NOMO-1 treated with DMSO at 0.1 percent for 48 hours (cell line): ENCODE measurements around the gene HAVCR2.
"Not testable (repeated sequence)": the region's sequence is repeated elsewhere in the genome, so short reads cannot be mapped to it uniquely, and the experiment has no call there.

ENCODE experiments used
- DNase-seq: peaks from one replicate; lab custom pipeline; 2025; ENCODE audit not compliant: unreplicated experiment; lab: John Stamatoyannopoulos, UW

Gene HAVCR2

DNA sequence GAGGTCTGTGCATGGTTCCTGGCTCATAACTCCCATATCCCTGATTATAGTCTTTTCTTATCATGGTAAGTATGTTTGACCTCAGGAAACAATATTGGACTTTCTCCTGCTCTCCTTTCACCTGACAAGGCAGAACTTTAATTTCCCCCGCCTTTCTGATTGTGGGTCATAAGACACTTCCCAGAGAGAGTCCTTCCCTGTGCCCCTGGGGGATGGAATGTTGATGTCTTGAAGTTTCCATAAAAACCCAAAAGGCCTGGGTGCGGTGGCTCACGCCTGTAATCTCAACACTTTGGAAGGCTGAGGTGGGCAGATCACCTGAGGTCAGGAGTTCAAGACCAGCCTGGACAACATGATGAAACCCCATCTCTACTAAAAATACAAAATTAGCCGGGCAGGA lies 61.8 kb downstream of the HAVCR2 start:
- not testable (repeated sequence) for DNase-seq

DNA sequence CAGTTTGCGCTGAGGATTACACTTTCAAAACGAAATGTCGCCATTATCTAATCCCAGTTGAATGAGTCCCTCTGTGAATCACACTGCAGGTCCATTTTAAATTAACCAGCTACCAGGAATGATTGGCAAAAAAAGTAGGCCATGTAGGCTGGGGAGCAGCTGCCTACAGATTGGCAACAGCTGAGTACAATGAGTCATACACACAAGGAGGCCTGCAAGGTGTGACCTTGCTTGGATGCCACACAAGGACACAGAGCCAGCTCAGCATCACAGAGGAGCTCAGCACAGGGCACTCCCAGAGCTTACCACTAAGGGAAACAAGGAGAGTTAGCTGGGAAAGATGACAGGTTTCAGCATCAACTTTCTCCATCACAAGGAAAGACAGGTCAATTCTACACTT lies 62.8 kb downstream of the HAVCR2 start:
- no peak for DNase-seq

DNA sequence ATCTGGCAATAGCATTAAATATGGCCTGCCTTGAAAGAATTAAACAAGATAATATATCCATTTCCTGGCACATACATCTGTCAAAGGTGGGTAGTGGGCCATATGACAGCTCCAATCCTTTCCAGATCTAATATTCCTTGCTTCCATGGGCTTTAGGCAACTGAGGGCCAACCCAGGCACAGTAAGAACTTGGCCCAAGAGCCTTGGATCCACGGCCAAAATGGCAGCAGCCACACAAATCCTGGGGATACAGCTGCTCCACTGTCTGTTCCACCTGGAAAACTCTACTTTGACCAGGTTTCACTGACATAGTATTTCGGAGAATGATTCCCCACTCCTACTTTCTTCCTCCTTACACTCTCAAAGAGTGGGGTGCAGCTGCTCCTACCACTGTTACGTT lies 63.2 kb downstream of the HAVCR2 start:
- DNase-seq, result no peak

DNA sequence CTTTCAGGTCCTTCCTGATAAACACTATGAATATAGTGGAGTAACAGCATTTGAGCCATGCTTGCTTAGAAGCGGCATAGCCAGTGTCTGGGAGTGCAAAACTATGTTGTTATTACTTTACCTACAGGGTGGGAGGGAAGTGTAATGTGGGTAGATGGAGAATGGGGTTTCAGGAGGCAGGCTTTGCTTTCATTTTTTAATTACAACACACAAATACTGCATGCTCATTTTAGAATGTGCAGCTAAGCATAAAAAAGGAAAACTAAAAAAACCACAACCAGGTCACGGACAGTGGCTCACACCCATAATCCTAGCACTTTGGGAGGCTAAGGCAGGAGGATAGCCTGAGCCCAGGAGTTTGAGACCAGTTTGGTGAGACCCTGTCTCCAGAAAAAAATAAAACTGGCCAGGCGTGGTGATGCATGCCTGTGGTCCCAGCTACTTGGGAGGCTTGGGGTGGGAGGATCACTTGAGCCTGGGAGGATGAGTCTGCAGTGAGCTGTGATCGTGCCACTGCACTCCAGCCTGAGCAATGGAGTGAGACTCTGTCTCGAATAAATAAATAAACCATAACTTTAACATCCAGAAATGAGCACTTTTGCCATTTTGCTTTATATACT lies 70.2 kb downstream of the HAVCR2 start:
- no peak for DNase-seq
